ENCODE data around the gene FSTL4.

DNA sequence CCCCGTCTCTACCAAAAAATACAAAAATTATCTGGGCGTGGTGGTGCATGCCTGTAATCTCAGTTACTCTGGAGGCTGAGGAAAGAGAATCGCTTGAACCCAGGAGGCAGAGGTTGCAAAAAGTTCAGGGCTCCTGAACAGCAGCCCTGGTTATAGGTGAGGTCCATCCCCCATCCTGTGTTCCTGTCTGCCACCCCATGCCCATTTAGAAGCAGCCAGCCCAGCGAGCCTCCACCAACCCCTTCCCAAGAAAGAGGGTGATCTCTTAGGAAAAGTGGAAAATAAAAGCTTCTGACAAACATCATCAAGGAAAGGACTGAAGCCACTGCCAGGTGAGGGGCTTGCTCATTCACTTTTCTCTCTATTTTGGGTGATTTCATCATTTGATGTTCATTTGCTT is 55.8 kb downstream of the FSTL4 start:
- no peak for TF ChIP-seq POLR2A (IDR thresholded peaks at IDR 0.05)
- TF ChIP-seq, protein P1, sequence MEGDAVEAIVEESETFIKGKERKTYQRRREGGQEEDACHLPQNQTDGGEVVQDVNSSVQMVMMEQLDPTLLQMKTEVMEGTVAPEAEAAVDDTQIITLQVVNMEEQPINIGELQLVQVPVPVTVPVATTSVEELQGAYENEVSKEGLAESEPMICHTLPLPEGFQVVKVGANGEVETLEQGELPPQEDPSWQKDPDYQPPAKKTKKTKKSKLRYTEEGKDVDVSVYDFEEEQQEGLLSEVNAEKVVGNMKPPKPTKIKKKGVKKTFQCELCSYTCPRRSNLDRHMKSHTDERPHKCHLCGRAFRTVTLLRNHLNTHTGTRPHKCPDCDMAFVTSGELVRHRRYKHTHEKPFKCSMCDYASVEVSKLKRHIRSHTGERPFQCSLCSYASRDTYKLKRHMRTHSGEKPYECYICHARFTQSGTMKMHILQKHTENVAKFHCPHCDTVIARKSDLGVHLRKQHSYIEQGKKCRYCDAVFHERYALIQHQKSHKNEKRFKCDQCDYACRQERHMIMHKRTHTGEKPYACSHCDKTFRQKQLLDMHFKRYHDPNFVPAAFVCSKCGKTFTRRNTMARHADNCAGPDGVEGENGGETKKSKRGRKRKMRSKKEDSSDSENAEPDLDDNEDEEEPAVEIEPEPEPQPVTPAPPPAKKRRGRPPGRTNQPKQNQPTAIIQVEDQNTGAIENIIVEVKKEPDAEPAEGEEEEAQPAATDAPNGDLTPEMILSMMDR (IDR thresholded peaks at IDR 0.05): no peak

All from uterus (tissue), 2 donors.